HG03565 (cell line): Measurements from ENCODE around the gene ABHD13.
A peak's percentile ranks its signal among the peaks of the same experiment; 100 is the strongest.
"Not testable (repeated sequence)": the region's sequence is repeated elsewhere in the genome, so short reads cannot be mapped to it uniquely, and the experiment has no call there.

Source experiments
- ATAC-seq: cut with Tn5 transposase; IDR thresholded peaks from one replicate; pipeline ENCODE4 v1.9.1; 2021; ENCODE audit warnings: mild to moderate bottlenecking, moderate library complexity; ENCODE audit not compliant: unreplicated experiment

Gene ABHD13

GRCh38 chr13:108218044-108218974 lies at the start of gene ABHD13:
ABHD13 (plus strand) TSS chr13:108218392; CDS start chr13:108229219, 10,827 bp downstream.
- ATAC-seq, result peak; percentile 73

GRCh38 chr13:108168929-108169328 lies 49.3 kb upstream of the ABHD13 start:
- no peak for ATAC-seq

GRCh38 chr13:108176685-108177274 lies 41.4 kb upstream of the ABHD13 start:
- no peak for ATAC-seq

- no peak for ATAC-seq
Measured at GRCh38 chr13:108178078-108178477, 40.1 kb upstream of the ABHD13 start.

- ATAC-seq, result no peak
Measured at GRCh38 chr13:108182652-108183051, 35.5 kb upstream of the ABHD13 start.

- ATAC-seq, result no peak
Measured at GRCh38 chr13:108185223-108185622, 33.0 kb upstream of the ABHD13 start.

GRCh38 chr13:108188260-108188659 lies 29.9 kb upstream of the ABHD13 start:
- no peak for ATAC-seq

GRCh38 chr13:108190897-108191296 lies 27.3 kb upstream of the ABHD13 start:
- ATAC-seq, result no peak

GRCh38 chr13:108193806-108194205 lies 24.4 kb upstream of the ABHD13 start:
- no peak for ATAC-seq

- ATAC-seq, result no peak
Measured at GRCh38 chr13:108194435-108194936, 23.7 kb upstream of the ABHD13 start.

- ATAC-seq, result no peak
Measured at GRCh38 chr13:108195146-108195545, 23.0 kb upstream of the ABHD13 start.

GRCh38 chr13:108195861-108196260 lies 22.3 kb upstream of the ABHD13 start:
- ATAC-seq, result no peak

GRCh38 chr13:108200781-108201398 lies 17.3 kb upstream of the ABHD13 start:
- ATAC-seq, result no peak

- ATAC-seq, result no peak
Measured at GRCh38 chr13:108210551-108210950, 7.6 kb upstream of the ABHD13 start.

GRCh38 chr13:108212886-108213285 lies 5.3 kb upstream of the ABHD13 start:
- ATAC-seq, result peak; percentile 31

- no peak for ATAC-seq
Measured at GRCh38 chr13:108213946-108214345, 4.2 kb upstream of the ABHD13 start.

GRCh38 chr13:108214441-108215271 lies 3.5 kb upstream of the ABHD13 start:
- ATAC-seq, result no peak

- ATAC-seq, result peak; percentile 70
Measured at GRCh38 chr13:108215436-108215835, 2.8 kb upstream of the ABHD13 start, which contains the start of gene LIG4. LIG4 (minus strand) TSS chr13:108215536; CDS start chr13:108211268, 4,268 bp downstream.

- ATAC-seq, result not testable (repeated sequence)
Measured at GRCh38 chr13:108217307-108218043, 717 bp upstream of the ABHD13 start.

- ATAC-seq, result no peak
Measured at GRCh38 chr13:108220041-108220440, 1.8 kb downstream of the ABHD13 start.
